Measurements from ENCODE around the gene DOK6. TPM values are rescaled to one million over a fixed set of nuclear protein-coding genes. Genes with fewer than 3 reads are reported as not detected.

Gene DOK6
- total RNA-seq, 1 donor from 2014 or later, result 19.7 TPM

- Mint-ChIP-seq H3K9me3 (ENCODE audit: unreplicated experiment) (peaks cover 3% of the 10 kb centered on the region), H3K27me3 (ENCODE audit: unreplicated experiment) (peaks cover 2% of the 10 kb centered on the region), H3K4me3 (ENCODE audit: unreplicated experiment) (no peak overlapping the region), H3K36me3 (ENCODE audit: unreplicated experiment) (no peaks in the 10 kb centered on the region), H3K4me1 (ENCODE audit: low read depth, unreplicated experiment) (no peaks in the 10 kb centered on the region), H3K27ac (ENCODE audit: unreplicated experiment) (no peak overlapping the region)
- DNase-seq, result no peak
- TF ChIP-seq CTCF (IDR thresholded peaks at IDR 0.05; ENCODE audit: partially characterized antibody, unreplicated experiment), result no peak
Observed at GRCh38 chr18:69813559-69813958, 412.9 kb downstream of the DOK6 start.

GRCh38 chr18:69814861-69815385, 414.2 kb downstream of the DOK6 start:
- Mint-ChIP-seq H3K36me3 (ENCODE audit: unreplicated experiment) (no peaks in the 10 kb centered on the region), H3K4me1 (ENCODE audit: low read depth, unreplicated experiment) (no peaks in the 10 kb centered on the region), H3K27me3 (ENCODE audit: unreplicated experiment) (peaks cover 3% of the 10 kb centered on the region), H3K27ac (ENCODE audit: unreplicated experiment) (no peak overlapping the region), H3K9me3 (ENCODE audit: unreplicated experiment) (peaks cover 3% of the 10 kb centered on the region), H3K4me3 (ENCODE audit: unreplicated experiment) (no peak overlapping the region)
- TF ChIP-seq CTCF (IDR thresholded peaks at IDR 0.05; ENCODE audit: partially characterized antibody, unreplicated experiment), result no peak
- no peak for DNase-seq

GRCh38 chr18:69817335-69817940, 416.8 kb downstream of the DOK6 start:
- Mint-ChIP-seq H3K27me3 (ENCODE audit: unreplicated experiment) (peaks cover 3% of the 10 kb centered on the region), H3K27ac (ENCODE audit: unreplicated experiment) (no peak overlapping the region), H3K4me3 (ENCODE audit: unreplicated experiment) (no peak overlapping the region), H3K9me3 (ENCODE audit: unreplicated experiment) (peaks cover 5% of the 10 kb centered on the region), H3K4me1 (ENCODE audit: low read depth, unreplicated experiment) (no peaks in the 10 kb centered on the region), H3K36me3 (ENCODE audit: unreplicated experiment) (no peaks in the 10 kb centered on the region)
- DNase-seq, result no peak
- TF ChIP-seq CTCF (IDR thresholded peaks at IDR 0.05; ENCODE audit: partially characterized antibody, unreplicated experiment), result no peak

- no peaks in the 10 kb centered on the region for H3K4me1 Mint-ChIP-seq (ENCODE audit: low read depth, unreplicated experiment)
- peaks cover 2% of the 10 kb centered on the region for H3K27me3 Mint-ChIP-seq (ENCODE audit: unreplicated experiment)
- no peaks in the 10 kb centered on the region for H3K36me3 Mint-ChIP-seq (ENCODE audit: unreplicated experiment)
- no peak for TF ChIP-seq CTCF (IDR thresholded peaks at IDR 0.05; ENCODE audit: partially characterized antibody, unreplicated experiment)
- no peak overlapping the region for H3K27ac Mint-ChIP-seq (ENCODE audit: unreplicated experiment)
- H3K4me3 Mint-ChIP-seq (ENCODE audit: unreplicated experiment), result no peak overlapping the region
- peaks cover 7% of the 10 kb centered on the region for H3K9me3 Mint-ChIP-seq (ENCODE audit: unreplicated experiment)
- DNase-seq, result no peak
Observed at GRCh38 chr18:69819460-69819859, 418.8 kb downstream of the DOK6 start.

- Mint-ChIP-seq H3K4me1 (ENCODE audit: low read depth, unreplicated experiment) (no peaks in the 10 kb centered on the region), H3K4me3 (ENCODE audit: unreplicated experiment) (no peak overlapping the region), H3K9me3 (ENCODE audit: unreplicated experiment) (peaks cover 5% of the 10 kb centered on the region), H3K27me3 (ENCODE audit: unreplicated experiment) (peaks cover 2% of the 10 kb centered on the region), H3K27ac (ENCODE audit: unreplicated experiment) (no peak overlapping the region), H3K36me3 (ENCODE audit: unreplicated experiment) (no peaks in the 10 kb centered on the region)
- no peak for TF ChIP-seq CTCF (IDR thresholded peaks at IDR 0.05; ENCODE audit: partially characterized antibody, unreplicated experiment)
- no peak for DNase-seq
Observed at GRCh38 chr18:69820538-69820937, 419.9 kb downstream of the DOK6 start.
